ENCODE measurements around the gene KLHL24.

DNA sequence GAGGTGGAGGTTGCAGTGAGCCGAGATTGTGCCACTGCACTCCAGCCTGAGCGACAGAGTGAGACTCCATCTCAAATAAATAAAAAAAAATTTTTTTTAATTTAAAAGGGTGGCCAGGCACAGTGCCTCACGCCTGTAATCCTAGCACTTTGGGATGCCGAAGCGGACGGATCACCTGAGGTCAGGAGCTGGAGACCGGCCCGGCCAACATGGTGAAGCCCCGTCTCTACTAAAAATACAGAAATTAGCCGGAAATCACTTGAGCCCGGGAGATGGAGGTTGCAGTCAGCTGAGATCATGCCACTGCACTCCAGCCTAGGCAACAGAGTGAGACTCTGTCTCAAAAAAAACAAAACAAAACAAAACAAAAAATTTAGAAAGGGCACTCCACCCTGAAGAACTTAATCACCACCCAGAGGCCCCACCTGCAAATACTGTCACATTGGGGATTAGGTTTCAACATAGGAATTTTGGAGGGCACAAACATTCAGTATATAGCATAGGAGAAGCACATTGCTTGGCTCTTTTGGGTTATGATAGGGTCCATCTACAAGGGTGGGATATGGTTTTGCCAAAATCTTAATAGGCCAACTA lies 55.1 kb downstream of the KLHL24 start:
- TF ChIP-seq, protein P1, sequence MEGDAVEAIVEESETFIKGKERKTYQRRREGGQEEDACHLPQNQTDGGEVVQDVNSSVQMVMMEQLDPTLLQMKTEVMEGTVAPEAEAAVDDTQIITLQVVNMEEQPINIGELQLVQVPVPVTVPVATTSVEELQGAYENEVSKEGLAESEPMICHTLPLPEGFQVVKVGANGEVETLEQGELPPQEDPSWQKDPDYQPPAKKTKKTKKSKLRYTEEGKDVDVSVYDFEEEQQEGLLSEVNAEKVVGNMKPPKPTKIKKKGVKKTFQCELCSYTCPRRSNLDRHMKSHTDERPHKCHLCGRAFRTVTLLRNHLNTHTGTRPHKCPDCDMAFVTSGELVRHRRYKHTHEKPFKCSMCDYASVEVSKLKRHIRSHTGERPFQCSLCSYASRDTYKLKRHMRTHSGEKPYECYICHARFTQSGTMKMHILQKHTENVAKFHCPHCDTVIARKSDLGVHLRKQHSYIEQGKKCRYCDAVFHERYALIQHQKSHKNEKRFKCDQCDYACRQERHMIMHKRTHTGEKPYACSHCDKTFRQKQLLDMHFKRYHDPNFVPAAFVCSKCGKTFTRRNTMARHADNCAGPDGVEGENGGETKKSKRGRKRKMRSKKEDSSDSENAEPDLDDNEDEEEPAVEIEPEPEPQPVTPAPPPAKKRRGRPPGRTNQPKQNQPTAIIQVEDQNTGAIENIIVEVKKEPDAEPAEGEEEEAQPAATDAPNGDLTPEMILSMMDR (IDR thresholded peaks at IDR 0.05) = no peak
- TF ChIP-seq JUN (CRISPR knock-in tag; IDR thresholded peaks at IDR 0.05) = no peak
- no peak for TF ChIP-seq TCF7 (CRISPR knock-in tag; IDR thresholded peaks at IDR 0.05; ENCODE audit: low read depth)
- no peak for TF ChIP-seq CREB1 (CRISPR knock-in tag; IDR thresholded peaks at IDR 0.05)
- no peak for TF ChIP-seq ZNF317 (CRISPR knock-in tag; IDR thresholded peaks at IDR 0.05; ENCODE audit: borderline replicate concordance, low read depth)
- TF ChIP-seq, protein P2, sequence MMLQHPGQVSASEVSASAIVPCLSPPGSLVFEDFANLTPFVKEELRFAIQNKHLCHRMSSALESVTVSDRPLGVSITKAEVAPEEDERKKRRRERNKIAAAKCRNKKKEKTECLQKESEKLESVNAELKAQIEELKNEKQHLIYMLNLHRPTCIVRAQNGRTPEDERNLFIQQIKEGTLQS (CRISPR knock-in tag; conservative IDR thresholded peaks at IDR 0.05) = no peak

Measured in WTC11 (cell line).